ENCODE results near the gene PPP1R3A.

PPP1R3A gene

GRCh38 chr7:113835367-113835766 lies 83.4 kb downstream of the PPP1R3A start:
- H3K27me3 Mint-ChIP-seq: no peaks in the 10 kb centered on the region
- no peak for DNase-seq
- no peak overlapping the region for H3K27ac Mint-ChIP-seq
- H3K4me3 Mint-ChIP-seq: no peak overlapping the region
- H3K36me3 Mint-ChIP-seq: no peaks in the 10 kb centered on the region
- H3K9me3 Mint-ChIP-seq: peaks cover 0 to 1% of the 10 kb centered on the region in 2 donors
- ATAC-seq (replicated peaks): no peak
- no peaks in the 10 kb centered on the region for H3K4me1 Mint-ChIP-seq

GRCh38 chr7:113832196-113832745 lies 86.5 kb downstream of the PPP1R3A start:
- no peaks in the 10 kb centered on the region for H3K27me3 Mint-ChIP-seq
- H3K27ac Mint-ChIP-seq: no peak overlapping the region
- ATAC-seq (replicated peaks) (no peak), DNase-seq (no peak)
- no peaks in the 10 kb centered on the region for H3K36me3 Mint-ChIP-seq
- peaks cover 0 to under 1% of the 10 kb centered on the region in 2 donors for H3K9me3 Mint-ChIP-seq
- no peak overlapping the region for H3K4me3 Mint-ChIP-seq
- no peaks in the 10 kb centered on the region for H3K4me1 Mint-ChIP-seq

GRCh38 chr7:113831556-113831955 lies 87.3 kb downstream of the PPP1R3A start:
- H3K4me1 Mint-ChIP-seq: no peaks in the 10 kb centered on the region
- no peaks in the 10 kb centered on the region for H3K36me3 Mint-ChIP-seq
- no peak overlapping the region for H3K27ac Mint-ChIP-seq
- no peaks in the 10 kb centered on the region for H3K27me3 Mint-ChIP-seq
- DNase-seq (no peak), ATAC-seq (replicated peaks) (no peak)
- peaks cover 0 to 3% of the 10 kb centered on the region in 2 donors for H3K9me3 Mint-ChIP-seq
- H3K4me3 Mint-ChIP-seq: no peak overlapping the region

- no peaks in the 10 kb centered on the region for H3K36me3 Mint-ChIP-seq
- H3K9me3 Mint-ChIP-seq: peaks cover 0 to 4% of the 10 kb centered on the region in 2 donors
- H3K4me1 Mint-ChIP-seq: no peaks in the 10 kb centered on the region
- no peak overlapping the region for H3K27ac Mint-ChIP-seq
- DNase-seq: no peak
- H3K27me3 Mint-ChIP-seq: no peaks in the 10 kb centered on the region
- no peak for ATAC-seq (replicated peaks)
- H3K4me3 Mint-ChIP-seq: no peak overlapping the region
Observed at GRCh38 chr7:113828581-113828980, 90.2 kb downstream of the PPP1R3A start.
